Trophoblast cell (in vitro differentiated cells and primary cell): ENCODE results near the gene MACROD2.

ENCODE experiments used
- DNase-seq, 2 donors: peaks; one replicate each; pipeline ENCODE4 v3.0.0-alpha.2; 2016
- H2AFZ ChIP-seq: 2 replicates; pipeline ENCODE4 v1.6.1; 2013; ENCODE audit warnings: low read length, moderate library complexity, mild to moderate bottlenecking; ENCODE audit not compliant: insufficient read depth, poor library complexity
- H2AK5ac ChIP-seq: 2 replicates; pipeline ENCODE4 v1.6.1; 2013; ENCODE audit warnings: mild to moderate bottlenecking, low read length
- H2BK120ac ChIP-seq: 2 replicates; pipeline ENCODE4 v1.6.1; 2013; ENCODE audit warnings: low read length, mild to moderate bottlenecking, moderate library complexity; ENCODE audit not compliant: insufficient read depth, poor library complexity
- H2BK12ac ChIP-seq: 2 replicates; pipeline ENCODE4 v1.6.1; 2013; ENCODE audit warnings: mild to moderate bottlenecking, low read length, moderate library complexity
- H2BK5ac ChIP-seq: 2 replicates; pipeline ENCODE4 v1.6.1; 2013; ENCODE audit warnings: low read length, low read depth, moderate library complexity, mild to moderate bottlenecking; ENCODE audit not compliant: poor library complexity
- H3K14ac ChIP-seq: 2 replicates; pipeline ENCODE4 v1.6.1; 2013; ENCODE audit warnings: mild to moderate bottlenecking, low read length
- H3K18ac ChIP-seq: 2 replicates; pipeline ENCODE4 v1.6.1; 2013; ENCODE audit warnings: mild to moderate bottlenecking, low read length
- H3K23ac ChIP-seq: 2 replicates; pipeline ENCODE4 v1.6.1; 2013; ENCODE audit warnings: low read length
- H3K27ac ChIP-seq: 2 replicates; pipeline ENCODE4 v1.5.1; 2013; ENCODE audit warnings: low read depth, mild to moderate bottlenecking, inconsistent platforms, low read length, moderate library complexity
- H3K27me3 ChIP-seq: 2 replicates; pipeline ENCODE4 v1.6.1; 2013; ENCODE audit warnings: inconsistent platforms, mild to moderate bottlenecking, low read length, moderate library complexity; ENCODE audit not compliant: insufficient read depth
- H3K36me3 ChIP-seq, 2 experiments: 1 replicate in 1 of 2; 2 replicates in 1 of 2; pipeline ENCODE4 v1.6.1; 2013; ENCODE audit warnings: low read length in 2 of 2, mild to moderate bottlenecking in 2 of 2, moderate library complexity in 1 of 2; ENCODE audit not compliant: insufficient read depth in 2 of 2, control insufficient read depth in 1 of 2
- H3K4ac ChIP-seq: 2 replicates; pipeline ENCODE4 v1.6.1; 2013; ENCODE audit warnings: low read depth, mild to moderate bottlenecking, low read length, moderate library complexity
- H3K4me1 ChIP-seq, 2 experiments: 1 replicate in 1 of 2; 2 replicates in 1 of 2; pipeline ENCODE4 v1.6.1; 2013; ENCODE audit warnings: low read length in 2 of 2, mild to moderate bottlenecking in 2 of 2, moderate library complexity in 1 of 2; ENCODE audit not compliant: insufficient read depth in 2 of 2, control insufficient read depth in 1 of 2
- H3K4me2 ChIP-seq: 2 replicates; pipeline ENCODE4 v1.6.1; 2013; ENCODE audit warnings: inconsistent platforms, mild to moderate bottlenecking, low read length, moderate library complexity
- H3K4me3 ChIP-seq: 2 replicates; pipeline ENCODE4 v1.5.1; 2013; ENCODE audit warnings: mild to moderate bottlenecking, low read depth, low read length, inconsistent platforms
- H3K79me1 ChIP-seq: one replicate; pipeline ENCODE4 v1.6.1; 2013; ENCODE audit warnings: low read length
- H3K79me2 ChIP-seq: 2 replicates; pipeline ENCODE4 v1.6.1; 2013; ENCODE audit warnings: low read length, mild to moderate bottlenecking; ENCODE audit not compliant: control insufficient read depth, insufficient read depth, poor library complexity
- H3K9ac ChIP-seq: 2 replicates; pipeline ENCODE4 v1.6.1; 2013; ENCODE audit warnings: mild to moderate bottlenecking, low read length
- H3K9me3 ChIP-seq: 2 replicates; pipeline ENCODE4 v1.6.1; 2013; ENCODE audit warnings: low read depth, mild to moderate bottlenecking, control low read depth, inconsistent platforms, low read length; ENCODE audit not compliant: insufficient read depth
- H4K12ac ChIP-seq: 2 replicates; pipeline ENCODE4 v1.6.1; 2013; ENCODE audit warnings: low read depth, mild to moderate bottlenecking, low read length, moderate library complexity
- H4K8ac ChIP-seq: 2 replicates; pipeline ENCODE4 v1.6.1; 2013; ENCODE audit warnings: low read depth, mild to moderate bottlenecking, low read length, moderate library complexity
- H4K91ac ChIP-seq: one replicate; pipeline ENCODE4 v1.6.1; 2013; ENCODE audit warnings: low read depth, mild to moderate bottlenecking, low read length, moderate library complexity
- WGBS: extraction: QIAGEN DNeasy Blood & Tissue Kit; methylation state at CpG from one replicate; pipeline ENCODE4 v1.1.7; 2013; ENCODE audit warnings: missing lambda C conversion rate; ENCODE audit not compliant: insufficient read length, insufficient coverage; ENCODE audit errors: extremely low coverage; 5-methylcytosine and 5-hydroxymethylcytosine counted together

MACROD2 gene

GRCh38 chr20:14299831-14300230 lies 304.5 kb downstream of the MACROD2 start:
- Histone ChIP-seq H4K12ac (no peak overlapping the region), H3K79me1 (no peaks in the 10 kb centered on the region), H3K4me1 (no peaks in the 10 kb centered on the region), H2BK120ac (no peak overlapping the region), H2BK12ac (no peak overlapping the region), H3K23ac (no peak overlapping the region), H3K4ac (no peak overlapping the region), H3K9ac (no peak overlapping the region), H2AK5ac (no peak overlapping the region), H3K79me2 (no peaks in the 10 kb centered on the region), H3K18ac (no peak overlapping the region), H4K91ac (no peak overlapping the region), H3K27ac (no peak overlapping the region), H3K27me3 (no peaks in the 10 kb centered on the region), H3K4me3 (no peak overlapping the region), H4K8ac (no peak overlapping the region), H3K9me3 (no peaks in the 10 kb centered on the region), H3K36me3 (no peaks in the 10 kb centered on the region), H2AFZ (no peak overlapping the region), H3K14ac (no peak overlapping the region), H2BK5ac (no peak overlapping the region), H3K4me2 (no peak overlapping the region)
- no peak for DNase-seq
- no CpG with 5 or more reads among the region's 4 CpGs for WGBS

- Histone ChIP-seq H3K23ac (no peak overlapping the region), H4K91ac (no peak overlapping the region), H2AFZ (no peak overlapping the region), H2BK12ac (no peak overlapping the region), H2BK5ac (no peak overlapping the region), H3K79me2 (no peaks in the 10 kb centered on the region), H3K4me2 (no peak overlapping the region), H2BK120ac (no peak overlapping the region), H3K9ac (no peak overlapping the region), H3K27me3 (no peaks in the 10 kb centered on the region), H3K14ac (no peak overlapping the region), H3K4ac (no peak overlapping the region), H3K4me1 (no peaks in the 10 kb centered on the region), H4K8ac (no peak overlapping the region), H3K9me3 (no peaks in the 10 kb centered on the region), H3K27ac (no peak overlapping the region), H3K36me3 (no peaks in the 10 kb centered on the region), H3K18ac (no peak overlapping the region), H2AK5ac (no peak overlapping the region), H4K12ac (no peak overlapping the region), H3K4me3 (no peak overlapping the region), H3K79me1 (no peaks in the 10 kb centered on the region)
- no CpG with 5 or more reads among the region's 6 CpGs for WGBS
- no peak for DNase-seq
Measured at GRCh38 chr20:14303106-14303505, 307.8 kb downstream of the MACROD2 start.

- H4K8ac ChIP-seq: no peak overlapping the region
- no peak overlapping the region for H3K4me2 ChIP-seq
- no peaks in the 10 kb centered on the region for H3K27me3 ChIP-seq
- H2BK12ac ChIP-seq: no peak overlapping the region
- no peak overlapping the region for H3K23ac ChIP-seq
- H3K36me3 ChIP-seq: no peaks in the 10 kb centered on the region
- H2BK5ac ChIP-seq: no peak overlapping the region
- H3K4ac ChIP-seq: no peak overlapping the region
- no peak overlapping the region for H2BK120ac ChIP-seq
- no peak for DNase-seq
- no peaks in the 10 kb centered on the region for H3K79me1 ChIP-seq
- H3K4me3 ChIP-seq: no peak overlapping the region
- no peaks in the 10 kb centered on the region for H3K79me2 ChIP-seq
- no peak overlapping the region for H3K18ac ChIP-seq
- no peak overlapping the region for H4K12ac ChIP-seq
- H2AK5ac ChIP-seq: no peak overlapping the region
- no peaks in the 10 kb centered on the region for H3K4me1 ChIP-seq
- no peak overlapping the region for H3K9ac ChIP-seq
- no peak overlapping the region for H3K27ac ChIP-seq
- no peak overlapping the region for H4K91ac ChIP-seq
- H3K9me3 ChIP-seq: no peaks in the 10 kb centered on the region
- no peak overlapping the region for H2AFZ ChIP-seq
- H3K14ac ChIP-seq: no peak overlapping the region
Measured at GRCh38 chr20:14303651-14304050, 308.3 kb downstream of the MACROD2 start.

DNA sequence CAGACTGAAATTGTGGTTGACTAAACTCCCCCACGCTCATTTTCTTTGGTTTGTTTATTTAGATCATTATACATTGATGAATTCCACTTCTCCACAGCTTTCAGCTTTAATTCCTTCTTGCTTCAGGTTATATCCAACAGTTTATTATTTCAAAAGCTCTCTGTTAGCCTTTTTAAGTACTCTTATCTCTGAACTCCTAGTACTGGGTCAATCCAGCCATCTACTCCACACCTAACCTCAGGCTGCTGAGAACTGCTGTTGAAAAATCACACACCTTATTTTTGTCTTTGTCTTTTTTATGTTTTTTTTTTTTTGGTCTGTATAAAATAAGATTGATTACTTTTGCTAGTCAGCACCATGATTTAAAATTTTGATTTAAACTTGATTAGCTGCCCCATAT lies 309.2 kb downstream of the MACROD2 start:
- Histone ChIP-seq H3K14ac (no peak overlapping the region), H3K27ac (no peak overlapping the region), H3K4ac (no peak overlapping the region), H3K36me3 (no peaks in the 10 kb centered on the region), H3K9me3 (no peaks in the 10 kb centered on the region), H3K4me3 (no peak overlapping the region), H2BK5ac (no peak overlapping the region), H3K27me3 (no peaks in the 10 kb centered on the region), H3K23ac (no peak overlapping the region), H4K91ac (no peak overlapping the region), H3K4me1 (no peaks in the 10 kb centered on the region), H3K9ac (no peak overlapping the region), H3K18ac (no peak overlapping the region), H2BK120ac (no peak overlapping the region), H3K79me2 (no peaks in the 10 kb centered on the region), H2AK5ac (no peak overlapping the region), H4K8ac (no peak overlapping the region), H3K79me1 (no peaks in the 10 kb centered on the region), H4K12ac (no peak overlapping the region), H2BK12ac (no peak overlapping the region), H3K4me2 (no peak overlapping the region), H2AFZ (no peak overlapping the region)
- no CpG with 5 or more reads among the region's 1 CpG for WGBS
- no peak for DNase-seq

- H2BK5ac ChIP-seq: no peak overlapping the region
- no peak overlapping the region for H4K8ac ChIP-seq
- H3K36me3 ChIP-seq: no peaks in the 10 kb centered on the region
- no peak for DNase-seq
- H3K27ac ChIP-seq: no peak overlapping the region
- H2BK120ac ChIP-seq: no peak overlapping the region
- H3K4me2 ChIP-seq: no peak overlapping the region
- no peak overlapping the region for H4K12ac ChIP-seq
- no CpG with 5 or more reads among the region's 2 CpGs for WGBS
- H3K18ac ChIP-seq: no peak overlapping the region
- no peak overlapping the region for H3K9ac ChIP-seq
- no peaks in the 10 kb centered on the region for H3K27me3 ChIP-seq
- H2BK12ac ChIP-seq: no peak overlapping the region
- no peak overlapping the region for H3K23ac ChIP-seq
- no peak overlapping the region for H2AK5ac ChIP-seq
- H3K4ac ChIP-seq: no peak overlapping the region
- no peak overlapping the region for H4K91ac ChIP-seq
- no peaks in the 10 kb centered on the region for H3K79me1 ChIP-seq
- H2AFZ ChIP-seq: no peak overlapping the region
- H3K14ac ChIP-seq: no peak overlapping the region
- no peaks in the 10 kb centered on the region for H3K4me1 ChIP-seq
- H3K4me3 ChIP-seq: no peak overlapping the region
- no peaks in the 10 kb centered on the region for H3K79me2 ChIP-seq
- H3K9me3 ChIP-seq: no peaks in the 10 kb centered on the region
Measured at GRCh38 chr20:14307956-14308355, 312.6 kb downstream of the MACROD2 start.
